Measurements from ENCODE around the gene GRIFIN.

Gene GRIFIN

GRCh38 chr7:2473496-2474180 is 2.6 kb downstream of the GRIFIN start:
- Histone ChIP-seq H4K20me1 (ENCODE audit: insufficient read depth, low read length, poor library complexity, severe bottlenecking) (no peaks in the 10 kb centered on the region), H3K27me3 (ENCODE audit: insufficient read depth, low read length, poor library complexity, severe bottlenecking) (no peaks in the 10 kb centered on the region), H3K9me2 (replicated peaks; ENCODE audit: low read depth, low read length) (no peaks in the 10 kb centered on the region), H3K9me3 (ENCODE audit: insufficient read depth, low read depth, low read length) (no peaks in the 10 kb centered on the region), H3F3A (ENCODE audit: low read depth) (no peaks in the 10 kb centered on the region), H3K36me3 (ENCODE audit: insufficient read depth, low read length) (no peaks in the 10 kb centered on the region), H3K9ac (ENCODE audit: low read depth, low read length, poor library complexity, severe bottlenecking) (no peak overlapping the region), H3K4me2 (ENCODE audit: low read depth, low read length, poor library complexity, severe bottlenecking) (no peak overlapping the region), H3K4me1 (ENCODE audit: insufficient read depth, low read length, poor library complexity, severe bottlenecking) (peaks cover 21% of the 10 kb centered on the region), H3K4me3 (ENCODE audit: low read length, poor library complexity, severe bottlenecking) (no peak overlapping the region), H2AFZ (ENCODE audit: low read length) (no peak overlapping the region), H3K79me2 (ENCODE audit: insufficient read depth, low read length) (no peaks in the 10 kb centered on the region)
- TF ChIP-seq CTCF (conservative IDR thresholded peaks at IDR 0.05; ENCODE audit: low read length) (no peak), EZH2phosphoT487 (IDR thresholded peaks at IDR 0.05; ENCODE audit: borderline replicate concordance) (no peak)

- Histone ChIP-seq H3K9me3 (ENCODE audit: insufficient read depth, low read depth, low read length) (no peaks in the 10 kb centered on the region), H3K9me2 (replicated peaks; ENCODE audit: low read depth, low read length) (no peaks in the 10 kb centered on the region), H2AFZ (ENCODE audit: low read length) (no peak overlapping the region), H3K79me2 (ENCODE audit: insufficient read depth, low read length) (no peaks in the 10 kb centered on the region), H3K9ac (ENCODE audit: low read depth, low read length, poor library complexity, severe bottlenecking) (no peak overlapping the region), H3K27me3 (ENCODE audit: insufficient read depth, low read length, poor library complexity, severe bottlenecking) (no peaks in the 10 kb centered on the region), H3K4me3 (ENCODE audit: low read length, poor library complexity, severe bottlenecking) (no peak overlapping the region), H4K20me1 (ENCODE audit: insufficient read depth, low read length, poor library complexity, severe bottlenecking) (no peaks in the 10 kb centered on the region), H3F3A (ENCODE audit: low read depth) (no peaks in the 10 kb centered on the region), H3K36me3 (ENCODE audit: insufficient read depth, low read length) (no peaks in the 10 kb centered on the region), H3K4me2 (ENCODE audit: low read depth, low read length, poor library complexity, severe bottlenecking) (no peak overlapping the region), H3K4me1 (ENCODE audit: insufficient read depth, low read length, poor library complexity, severe bottlenecking) (peaks cover 12% of the 10 kb centered on the region)
- TF ChIP-seq EZH2phosphoT487 (IDR thresholded peaks at IDR 0.05; ENCODE audit: borderline replicate concordance) (no peak), CTCF (conservative IDR thresholded peaks at IDR 0.05; ENCODE audit: low read length) (0 out of 2 replicates have a peak, but pooled peaks have one; percentile 16)
These were observed 3.5 kb downstream of the GRIFIN start for GRCh38 chr7:2472739-2473138.

- no peak overlapping the region for H2AFZ ChIP-seq (ENCODE audit: low read length)
- no peaks in the 10 kb centered on the region for H3K27me3 ChIP-seq (ENCODE audit: insufficient read depth, low read length, poor library complexity, severe bottlenecking)
- no peaks in the 10 kb centered on the region for H3F3A ChIP-seq (ENCODE audit: low read depth)
- no peaks in the 10 kb centered on the region for H3K36me3 ChIP-seq (ENCODE audit: insufficient read depth, low read length)
- H3K4me3 ChIP-seq (ENCODE audit: low read length, poor library complexity, severe bottlenecking), result no peak overlapping the region
- TF ChIP-seq CTCF (conservative IDR thresholded peaks at IDR 0.05; ENCODE audit: low read length) (no peak), EZH2phosphoT487 (IDR thresholded peaks at IDR 0.05; ENCODE audit: borderline replicate concordance) (no peak)
- H3K4me1 ChIP-seq (ENCODE audit: insufficient read depth, low read length, poor library complexity, severe bottlenecking), result peaks cover 6% of the 10 kb centered on the region
- H3K79me2 ChIP-seq (ENCODE audit: insufficient read depth, low read length), result no peaks in the 10 kb centered on the region
- H3K4me2 ChIP-seq (ENCODE audit: low read depth, low read length, poor library complexity, severe bottlenecking), result no peak overlapping the region
- no peaks in the 10 kb centered on the region for H3K9me2 ChIP-seq (replicated peaks; ENCODE audit: low read depth, low read length)
- H3K9me3 ChIP-seq (ENCODE audit: insufficient read depth, low read depth, low read length), result no peaks in the 10 kb centered on the region
- peak overlapping the region; percentile 45 for H3K9ac ChIP-seq (ENCODE audit: low read depth, low read length, poor library complexity, severe bottlenecking)
- H4K20me1 ChIP-seq (ENCODE audit: insufficient read depth, low read length, poor library complexity, severe bottlenecking), result no peaks in the 10 kb centered on the region
These were observed 4.8 kb downstream of the GRIFIN start for GRCh38 chr7:2471396-2471795.
